HepG2 (cell line): Measurements from ENCODE around the gene ALDH18A1. TPM values are rescaled to one million over a fixed set of nuclear protein-coding genes. Genes with fewer than 3 reads are reported as not detected.
A peak's percentile ranks its signal among the peaks of the same experiment; 100 is the strongest.

ENCODE experiments used
- CBX2 ChIP-seq, 2 experiments: fragments of 200-600 bp in 1 of 2; sonication (generic); formaldehyde crosslinking in 1 of 2; IDR thresholded peaks; 2 replicates each; pipeline versions ENCODE4 v1.7.0 to v1.8.1; 2018 to 2022; ENCODE audit warnings: low read depth in 2 of 2, low read length in 1 of 2, mild to moderate bottlenecking in 1 of 2, missing genetic modification reagents in 1 of 2
- FLYWCH1 ChIP-seq: sonication (generic); formaldehyde crosslinking; IDR thresholded peaks from 2 replicates; pipeline ENCODE4 v1.8.1; 2023; ENCODE audit warnings: mild to moderate bottlenecking, missing genetic modification reagents
- FOXO1 ChIP-seq: sonication (generic); formaldehyde crosslinking; IDR thresholded peaks from 2 replicates; pipeline ENCODE4 v1.4.0; 2020; ENCODE audit warnings: missing genetic modification reagents
- HDAC2 ChIP-seq: sonication (generic); formaldehyde crosslinking; IDR thresholded peaks from 2 replicates; pipeline ENCODE4 v1.4.0; 2020; ENCODE audit warnings: missing genetic modification reagents
- LCORL ChIP-seq, 2 experiments: fragments of 450-650 bp in 1 of 2; sonication (generic) in 1 of 2; formaldehyde crosslinking in 1 of 2; IDR thresholded peaks; 2 replicates each; pipeline versions ENCODE4 v1.5.0 to v1.6.1; 2017 to 2020; ENCODE audit warnings: antibody characterized with exemption in 1 of 2, missing genetic modification reagents in 1 of 2
- MXI1 ChIP-seq: IDR thresholded peaks from 3 replicates; pipeline ENCODE4 v1.6.1; 2012; ENCODE audit warnings: low read depth, low read length, inconsistent platforms, borderline replicate concordance
- NFKB2 ChIP-seq: sonication (generic); formaldehyde crosslinking; IDR thresholded peaks from 2 replicates; pipeline ENCODE4 v1.4.0; 2020; ENCODE audit warnings: missing genetic modification reagents, borderline replicate concordance
- NFRKB ChIP-seq: fragments of 450-650 bp; IDR thresholded peaks from 2 replicates; pipeline ENCODE4 v1.6.1; 2017
- RAD21 ChIP-seq: fragments of 450-650 bp; formaldehyde crosslinking; IDR thresholded peaks from 2 replicates; pipeline ENCODE4 v1.5.0; 2020; ENCODE audit warnings: mild to moderate bottlenecking
- RFX5 ChIP-seq: IDR thresholded peaks from 2 replicates; pipeline ENCODE4 v1.6.1; 2011; ENCODE audit warnings: low read depth, low read length, improper control_type of control experiment
- TAF1 ChIP-seq: sonication (generic); formaldehyde crosslinking; IDR thresholded peaks from 2 replicates; pipeline ENCODE4 v1.4.0; 2020; ENCODE audit warnings: missing genetic modification reagents
- ZHX2 ChIP-seq, 2 experiments: sonication (generic) in 1 of 2; formaldehyde crosslinking in 1 of 2; IDR thresholded peaks; 2 replicates each; pipeline versions ENCODE4 v1.6.1 to v1.9.0; 2014 to 2022; ENCODE audit warnings: antibody characterized with exemption in 1 of 2, borderline replicate concordance in 1 of 2, inconsistent platforms in 1 of 2, low read depth in 1 of 2, missing genetic modification reagents in 1 of 2
- ZMYM2 ChIP-seq: sonication (generic); formaldehyde crosslinking; IDR thresholded peaks from 2 replicates; pipeline ENCODE4 v1.8.0; 2022; ENCODE audit warnings: mild to moderate bottlenecking, missing genetic modification reagents
- ZNF225 ChIP-seq: sonication (generic); formaldehyde crosslinking; IDR thresholded peaks from 2 replicates; pipeline ENCODE4 v1.4.0; 2020; ENCODE audit warnings: mild to moderate bottlenecking, missing genetic modification reagents
- ZNF235 ChIP-seq: sonication (generic); formaldehyde crosslinking; IDR thresholded peaks from 2 replicates; pipeline ENCODE4 v1.8.1; 2023; ENCODE audit warnings: mild to moderate bottlenecking, missing genetic modification reagents, borderline replicate concordance
- ZNF263 ChIP-seq: sonication (generic); formaldehyde crosslinking; IDR thresholded peaks from 2 replicates; pipeline ENCODE4 v1.4.0; 2020; ENCODE audit warnings: missing genetic modification reagents
- ZNF549 ChIP-seq: sonication (generic); formaldehyde crosslinking; IDR thresholded peaks from 2 replicates; pipeline ENCODE4 v1.5.0; 2020; ENCODE audit warnings: missing genetic modification reagents
- ZNF652 ChIP-seq: IDR thresholded peaks from 2 replicates; pipeline ENCODE4 v1.6.1; 2016; ENCODE audit warnings: low read depth, borderline replicate concordance
- polyA plus RNA-seq, 8 experiments: library from polyadenylated mRNA; depleted of rRNA in 3 of 8; stranded (reverse) in 7 of 8; unstranded in 1 of 8; fragments of >200 nt; fragmentation: Illumina TruSeq in 4 of 8; extraction: Trizol in 4 of 8; gene quantifications; 2 replicates each; pipeline versions ENCODE4 v1.2.1 to v1.2.3, GENCODE V29; 2011 to 2016; ENCODE audit warnings: low read depth in 4 of 8, missing spikeins in 1 of 8, mixed read lengths in 1 of 8; ENCODE audit not compliant: insufficient read depth in 1 of 8
- total RNA-seq, 5 experiments: library from RNA; depleted of rRNA; stranded (reverse); fragments of >200 nt; fragmentation: Illumina TruSeq; extraction: Trizol; gene quantifications; 2 replicates each; pipeline ENCODE4 v1.2.3, GENCODE V29; 2016; ENCODE audit warnings: low read depth in 1 of 5
- TF ChIP-seq, protein P1 (sequence below): sonication (generic); formaldehyde crosslinking; IDR thresholded peaks from 2 replicates; pipeline ENCODE4 v1.4.0; 2020; ENCODE audit warnings: missing genetic modification reagents, borderline replicate concordance

Gene ALDH18A1
- total and polyA plus RNA-seq, 2 of the 13 experiments (the other 11 are each of a cell fraction or from before 2014, with no cell fraction given): 180 to 263 TPM

DNA sequence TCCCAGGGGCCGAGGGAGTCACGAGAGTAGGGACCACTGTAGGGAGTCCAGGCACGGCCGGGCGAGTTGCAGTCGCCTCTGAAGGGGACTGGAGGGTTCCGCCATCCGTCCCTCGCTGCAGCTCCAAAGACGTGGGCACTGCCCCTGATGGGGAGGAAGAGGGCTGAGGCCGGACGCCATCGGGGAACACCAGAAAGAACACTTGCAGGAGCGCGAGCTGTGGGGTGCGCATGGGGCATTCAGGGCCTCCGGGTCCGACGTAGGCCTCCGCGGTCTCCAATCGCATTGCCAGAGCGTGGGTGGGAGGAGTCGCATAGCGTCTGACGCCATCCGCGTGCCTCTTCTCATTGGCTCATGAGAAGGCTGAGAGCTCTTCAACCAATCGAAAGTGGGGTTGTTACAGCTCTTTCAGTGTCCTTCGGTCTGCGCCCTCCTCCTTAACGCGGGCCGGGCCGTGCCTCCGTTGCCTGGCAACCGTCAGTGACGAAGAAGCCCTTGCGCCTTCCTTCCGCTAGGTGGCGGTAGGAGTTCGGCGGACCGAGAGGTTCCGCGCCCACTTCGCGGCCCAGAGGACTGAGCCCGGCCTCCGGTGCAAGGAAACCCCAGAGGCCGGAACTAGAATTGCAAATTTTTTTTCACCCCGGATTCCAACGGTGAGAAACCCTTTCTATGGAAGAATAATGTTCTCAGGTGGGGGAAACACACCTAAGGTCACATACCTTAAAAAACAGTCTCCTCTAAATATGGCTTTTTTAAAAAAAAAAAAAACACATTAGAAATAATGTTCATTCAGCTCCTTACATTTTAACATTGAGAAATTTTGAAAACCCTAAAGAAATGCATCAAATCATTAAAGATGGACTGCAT, 37.4 kb upstream of the ALDH18A1 start, which contains the start of gene TCTN3 (continued):
- TF ChIP-seq FLYWCH1 (CRISPR knock-in tag) (no peak), TAF1 (CRISPR knock-in tag) (peak; percentile 72), RAD21 (CRISPR knock-in tag) (peak; percentile 99), CBX2 (IDR thresholded peaks at IDR 0.05; ENCODE audit: low read depth, low read length) (no peak), CBX2 (CRISPR knock-in tag; IDR thresholded peaks at IDR 0.05; ENCODE audit: low read depth) (no peak), NFRKB (no peak), ZNF263 (CRISPR knock-in tag) (peak; percentile 56), ZNF225 (CRISPR knock-in tag) (no peak), ZNF549 (CRISPR knock-in tag) (no peak), RFX5 (peak; percentile 83), ZNF652 (CRISPR knock-in tag) (no peak), ZHX2 (IDR thresholded peaks at IDR 0.05; ENCODE audit: low read depth) (peak; percentile 47; the same call in 1 of the 2 replicates), ZHX2 (CRISPR knock-in tag; IDR thresholded peaks at IDR 0.05; ENCODE audit: borderline replicate concordance) (no peak), ZNF235 (CRISPR knock-in tag) (no peak), NFKB2 (CRISPR knock-in tag) (peak; percentile 37; the same call in 1 of the 2 replicates), FOXO1 (CRISPR knock-in tag) (no peak; the same call in 1 of the 2 replicates), ZMYM2 (CRISPR knock-in tag) (peak; percentile 98), LCORL (IDR thresholded peaks at IDR 0.05) (no peak), LCORL (CRISPR knock-in tag; IDR thresholded peaks at IDR 0.05) (peak; percentile 84), HDAC2 (peak; percentile 82), MXI1 (peak; percentile 83; the same call in 2 of the 3 replicates)
- TF ChIP-seq, protein P1, sequence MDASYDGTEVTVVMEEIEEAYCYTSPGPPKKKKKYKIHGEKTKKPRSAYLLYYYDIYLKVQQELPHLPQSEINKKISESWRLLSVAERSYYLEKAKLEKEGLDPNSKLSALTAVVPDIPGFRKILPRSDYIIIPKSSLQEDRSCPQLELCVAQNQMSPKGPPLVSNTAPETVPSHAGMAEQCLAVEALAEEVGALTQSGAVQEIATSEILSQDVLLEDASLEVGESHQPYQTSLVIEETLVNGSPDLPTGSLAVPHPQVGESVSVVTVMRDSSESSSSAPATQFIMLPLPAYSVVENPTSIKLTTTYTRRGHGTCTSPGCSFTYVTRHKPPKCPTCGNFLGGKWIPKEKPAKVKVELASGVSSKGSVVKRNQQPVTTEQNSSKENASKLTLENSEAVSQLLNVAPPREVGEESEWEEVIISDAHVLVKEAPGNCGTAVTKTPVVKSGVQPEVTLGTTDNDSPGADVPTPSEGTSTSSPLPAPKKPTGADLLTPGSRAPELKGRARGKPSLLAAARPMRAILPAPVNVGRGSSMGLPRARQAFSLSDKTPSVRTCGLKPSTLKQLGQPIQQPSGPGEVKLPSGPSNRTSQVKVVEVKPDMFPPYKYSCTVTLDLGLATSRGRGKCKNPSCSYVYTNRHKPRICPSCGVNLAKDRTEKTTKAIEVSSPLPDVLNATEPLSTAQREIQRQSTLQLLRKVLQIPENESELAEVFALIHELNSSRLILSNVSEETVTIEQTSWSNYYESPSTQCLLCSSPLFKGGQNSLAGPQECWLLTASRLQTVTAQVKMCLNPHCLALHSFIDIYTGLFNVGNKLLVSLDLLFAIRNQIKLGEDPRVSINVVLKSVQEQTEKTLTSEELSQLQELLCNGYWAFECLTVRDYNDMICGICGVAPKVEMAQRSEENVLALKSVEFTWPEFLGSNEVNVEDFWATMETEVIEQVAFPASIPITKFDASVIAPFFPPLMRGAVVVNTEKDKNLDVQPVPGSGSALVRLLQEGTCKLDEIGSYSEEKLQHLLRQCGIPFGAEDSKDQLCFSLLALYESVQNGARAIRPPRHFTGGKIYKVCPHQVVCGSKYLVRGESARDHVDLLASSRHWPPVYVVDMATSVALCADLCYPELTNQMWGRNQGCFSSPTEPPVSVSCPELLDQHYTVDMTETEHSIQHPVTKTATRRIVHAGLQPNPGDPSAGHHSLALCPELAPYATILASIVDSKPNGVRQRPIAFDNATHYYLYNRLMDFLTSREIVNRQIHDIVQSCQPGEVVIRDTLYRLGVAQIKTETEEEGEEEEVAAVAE: peak; percentile 100
